DOHH2 (cell line): ENCODE measurements around the gene PDE7B.

Experiments
- CTCF ChIP-seq: fragments of 200-600 bp; sonication (generic); IDR thresholded peaks from one replicate; pipeline ENCODE4 v1.5.1; 2014; ENCODE audit warnings: antibody characterized with exemption, mild to moderate bottlenecking, low read depth, low read length; ENCODE audit not compliant: poor library complexity, severe bottlenecking
- EZH2phosphoT487 ChIP-seq: fragments of 200-600 bp; sonication (generic); IDR thresholded peaks from 2 replicates; pipeline ENCODE4 v1.6.1; 2017; ENCODE audit warnings: borderline replicate concordance, mild to moderate bottlenecking, antibody characterized with exemption, low read length, moderate library complexity, mixed read lengths

GRCh38 chr6:135897087-135897486, 45.6 kb downstream of the PDE7B start:
- TF ChIP-seq CTCF (no peak), EZH2phosphoT487 (no peak)
